Measurements from ENCODE around the gene BCL11B.

BCL11B gene

GRCh38 chr14:99318091-99318958 lies 46.3 kb upstream of the BCL11B start:
- Histone ChIP-seq H3K4me1 (no peaks in the 10 kb centered on the region; the same call in 1 of the 2 replicates), H3K27me3 (no peaks in the 10 kb centered on the region), H3K9me3 (no peaks in the 10 kb centered on the region), H3K4me3 (ENCODE audit: low read depth, low read length) (no peak overlapping the region), H3K36me3 (no peaks in the 10 kb centered on the region)
- no peak for TF ChIP-seq CTCF (IDR thresholded peaks at IDR 0.05; ENCODE audit: low read depth, low read length)
- DNase-seq, result no peak

- no peak for DNase-seq
- no peak overlapping the region for H3K4me3 ChIP-seq (ENCODE audit: low read depth, low read length)
- H3K36me3 ChIP-seq, result no peaks in the 10 kb centered on the region
- no peaks in the 10 kb centered on the region; the same call in 1 of the 2 replicates for H3K4me1 ChIP-seq
- no peaks in the 10 kb centered on the region for H3K27me3 ChIP-seq
- H3K9me3 ChIP-seq, result no peaks in the 10 kb centered on the region
- no peak for TF ChIP-seq CTCF (IDR thresholded peaks at IDR 0.05; ENCODE audit: low read depth, low read length)
Observed at GRCh38 chr14:99317231-99318090, 45.5 kb upstream of the BCL11B start.

GRCh38 chr14:99316281-99317163 lies 44.5 kb upstream of the BCL11B start:
- no peaks in the 10 kb centered on the region for H3K27me3 ChIP-seq
- no peaks in the 10 kb centered on the region for H3K9me3 ChIP-seq
- DNase-seq, result no peak
- H3K4me3 ChIP-seq (ENCODE audit: low read depth, low read length), result no peak overlapping the region
- no peaks in the 10 kb centered on the region; the same call in 1 of the 2 replicates for H3K4me1 ChIP-seq
- H3K36me3 ChIP-seq, result no peaks in the 10 kb centered on the region
- no peak for TF ChIP-seq CTCF (IDR thresholded peaks at IDR 0.05; ENCODE audit: low read depth, low read length)

GRCh38 chr14:99315197-99315596 lies 43.2 kb upstream of the BCL11B start:
- no peak for DNase-seq
- Histone ChIP-seq H3K4me1 (no peaks in the 10 kb centered on the region; the same call in 1 of the 2 replicates), H3K36me3 (no peaks in the 10 kb centered on the region), H3K9me3 (no peaks in the 10 kb centered on the region), H3K27me3 (no peaks in the 10 kb centered on the region), H3K4me3 (ENCODE audit: low read depth, low read length) (no peak overlapping the region)
- no peak for TF ChIP-seq CTCF (IDR thresholded peaks at IDR 0.05; ENCODE audit: low read depth, low read length)

- H3K4me1 ChIP-seq, result no peaks in the 10 kb centered on the region; the same call in 1 of the 2 replicates
- 0 out of 2 replicates have a peak, but pooled peaks have one; percentile 8 for TF ChIP-seq CTCF (IDR thresholded peaks at IDR 0.05; ENCODE audit: low read depth, low read length)
- H3K27me3 ChIP-seq, result no peaks in the 10 kb centered on the region
- H3K36me3 ChIP-seq, result no peaks in the 10 kb centered on the region
- DNase-seq, result no peak
- no peaks in the 10 kb centered on the region for H3K9me3 ChIP-seq
- H3K4me3 ChIP-seq (ENCODE audit: low read depth, low read length), result no peak overlapping the region
Observed at GRCh38 chr14:99314623-99315022, 42.6 kb upstream of the BCL11B start.
